Kasumi-1 (cell line): Measurements from ENCODE around the gene ERMARD.

Source experiments
- DNase-seq, 2 experiments: peaks; one replicate each; lab custom pipeline; 2025; lab: John Stamatoyannopoulos, UW

ERMARD gene

GRCh38 chr6:169825558-169826225, 74.3 kb downstream of the ERMARD start:
- DNase-seq = no peak

- DNase-seq = no peak
Observed at GRCh38 chr6:169826697-169827096, 75.3 kb downstream of the ERMARD start.

GRCh38 chr6:169827290-169827717, 75.9 kb downstream of the ERMARD start:
- no peak for DNase-seq

- DNase-seq = no peak
Observed at GRCh38 chr6:169828176-169828575, 76.8 kb downstream of the ERMARD start.

GRCh38 chr6:169829786-169830185, 78.4 kb downstream of the ERMARD start:
- no peak for DNase-seq

GRCh38 chr6:169830876-169831275, 79.5 kb downstream of the ERMARD start:
- DNase-seq = no peak
